Endodermal cell (in vitro differentiated cells): ENCODE data around the gene ACTN1. TPM values are rescaled to one million over a fixed set of nuclear protein-coding genes. Genes with fewer than 3 reads are reported as not detected.
A peak's percentile ranks its signal among the peaks of the same experiment; 100 is the strongest.

Experiments
- DNase-seq: peaks from one replicate; pipeline ENCODE4 v3.0.0-alpha.2; 2017
- H3K27ac ChIP-seq: 2 replicates; pipeline ENCODE4 v1.5.1; 2013; ENCODE audit warnings: mild to moderate bottlenecking, low read depth, low read length, moderate library complexity
- H3K27me3 ChIP-seq: 2 replicates; pipeline ENCODE4 v1.6.1; 2013; ENCODE audit warnings: mild to moderate bottlenecking, low read length, moderate library complexity; ENCODE audit not compliant: insufficient read depth, control insufficient read depth, poor library complexity, severe bottlenecking
- H3K36me3 ChIP-seq: 2 replicates; pipeline ENCODE4 v1.7.0; 2013; ENCODE audit warnings: mild to moderate bottlenecking, low read length, moderate library complexity; ENCODE audit not compliant: control insufficient read depth, insufficient read depth
- H3K4me1 ChIP-seq: one replicate; pipeline ENCODE4 v1.7.0; 2013; ENCODE audit warnings: low read length; ENCODE audit not compliant: control insufficient read depth, insufficient read depth
- H3K4me3 ChIP-seq: 2 replicates; pipeline ENCODE4 v1.5.1; 2013; ENCODE audit warnings: mild to moderate bottlenecking, low read length, moderate library complexity
- H3K9ac ChIP-seq: 2 replicates; pipeline ENCODE4 v1.6.1; 2013; ENCODE audit warnings: mild to moderate bottlenecking, low read length, moderate library complexity; ENCODE audit not compliant: poor library complexity, severe bottlenecking; ENCODE audit errors: extremely low read depth
- H3K9me3 ChIP-seq: 2 replicates; pipeline ENCODE4 v1.6.1; 2013; ENCODE audit warnings: mild to moderate bottlenecking, low read length, moderate library complexity; ENCODE audit not compliant: control insufficient read depth
- H3K27ac Mint-ChIP-seq: 2 replicates; pipeline ENCODE4 v1.8.0; 2020; ENCODE audit warnings: mixed read lengths
- H3K27me3 Mint-ChIP-seq: 2 replicates; pipeline ENCODE4 v1.8.0; 2021; ENCODE audit warnings: mild to moderate bottlenecking, mixed read lengths; ENCODE audit not compliant: insufficient read depth
- H3K36me3 Mint-ChIP-seq: 2 replicates; pipeline ENCODE4 v1.8.0; 2020; ENCODE audit warnings: low read depth, mixed read lengths
- H3K4me1 Mint-ChIP-seq: 2 replicates; pipeline ENCODE4 v1.8.0; 2020; ENCODE audit warnings: mixed read lengths
- H3K4me3 Mint-ChIP-seq: 2 replicates; pipeline ENCODE4 v1.8.0; 2020; ENCODE audit warnings: mild to moderate bottlenecking, moderate library complexity, mixed read lengths
- H3K9me3 Mint-ChIP-seq: 2 replicates; pipeline ENCODE4 v1.8.0; 2020; ENCODE audit warnings: mild to moderate bottlenecking, mixed read lengths
- WGBS, 2 experiments: methylation state at CpG; one replicate each; pipeline versions ENCODE4 v1.1.5 to v1.1.7; 2013; ENCODE audit warnings: missing lambda C conversion rate in 2 of 2, mixed read lengths in 1 of 2; ENCODE audit not compliant: insufficient coverage in 1 of 2, insufficient read length in 1 of 2; 5-methylcytosine and 5-hydroxymethylcytosine counted together
- total RNA-seq, 2 donors: library from RNA; stranded (reverse); fragmentation: NEBNext Ultra II Directional in 1 of 2; extraction: Animal tissue kit (Norgen Biotek cat#: 25700) in 1 of 2; gene quantifications; 2 replicates in 1 of 2; 3 replicates in 1 of 2; pipeline ENCODE4 v1.2.1, GENCODE V29; 2021
- TF ChIP-seq, protein P1 (sequence below): fragments of 200-600 bp; sonication (generic); conservative IDR thresholded peaks from 2 replicates; pipeline ENCODE4 v1.5.0; 2021; ENCODE audit warnings: antibody characterized with exemption, mild to moderate bottlenecking

ACTN1 gene
- total RNA-seq, 2 donors from 2014 or later, result 190 to 275 TPM

DNA sequence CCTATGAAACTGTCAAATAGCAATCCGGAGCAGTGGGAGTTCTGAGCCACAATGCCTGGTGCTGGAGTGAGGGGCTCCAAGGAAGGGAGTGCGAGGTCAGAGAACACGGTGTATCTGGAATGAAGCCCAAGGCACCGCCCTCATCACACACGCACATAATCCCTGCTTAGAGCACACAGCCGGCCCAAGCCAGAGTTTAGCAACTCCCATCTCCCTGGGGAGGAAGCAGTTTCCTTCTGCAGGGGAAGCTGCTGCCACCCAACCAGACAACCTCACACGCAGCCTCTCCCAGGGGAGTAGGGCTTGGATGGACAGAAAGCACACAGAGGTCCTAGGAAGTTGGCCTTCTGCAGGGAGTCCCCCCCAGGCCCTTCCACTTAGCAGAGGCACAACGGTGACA is 31.3 kb downstream of the ACTN1 start:
- H3K27me3 Mint-ChIP-seq, result no peaks in the 10 kb centered on the region
- Histone ChIP-seq H3K27ac (no peak overlapping the region), H3K9ac (no peak overlapping the region), H3K27me3 (no peaks in the 10 kb centered on the region), H3K4me3 (no peak overlapping the region), H3K36me3 (peaks cover 34% of the 10 kb centered on the region), H3K4me1 (peaks cover 24% of the 10 kb centered on the region), H3K9me3 (no peaks in the 10 kb centered on the region)
- H3K9me3 Mint-ChIP-seq, result no peaks in the 10 kb centered on the region
- DNase-seq, result no peak
- TF ChIP-seq, protein P1, sequence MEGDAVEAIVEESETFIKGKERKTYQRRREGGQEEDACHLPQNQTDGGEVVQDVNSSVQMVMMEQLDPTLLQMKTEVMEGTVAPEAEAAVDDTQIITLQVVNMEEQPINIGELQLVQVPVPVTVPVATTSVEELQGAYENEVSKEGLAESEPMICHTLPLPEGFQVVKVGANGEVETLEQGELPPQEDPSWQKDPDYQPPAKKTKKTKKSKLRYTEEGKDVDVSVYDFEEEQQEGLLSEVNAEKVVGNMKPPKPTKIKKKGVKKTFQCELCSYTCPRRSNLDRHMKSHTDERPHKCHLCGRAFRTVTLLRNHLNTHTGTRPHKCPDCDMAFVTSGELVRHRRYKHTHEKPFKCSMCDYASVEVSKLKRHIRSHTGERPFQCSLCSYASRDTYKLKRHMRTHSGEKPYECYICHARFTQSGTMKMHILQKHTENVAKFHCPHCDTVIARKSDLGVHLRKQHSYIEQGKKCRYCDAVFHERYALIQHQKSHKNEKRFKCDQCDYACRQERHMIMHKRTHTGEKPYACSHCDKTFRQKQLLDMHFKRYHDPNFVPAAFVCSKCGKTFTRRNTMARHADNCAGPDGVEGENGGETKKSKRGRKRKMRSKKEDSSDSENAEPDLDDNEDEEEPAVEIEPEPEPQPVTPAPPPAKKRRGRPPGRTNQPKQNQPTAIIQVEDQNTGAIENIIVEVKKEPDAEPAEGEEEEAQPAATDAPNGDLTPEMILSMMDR, result no peak
- H3K36me3 Mint-ChIP-seq, result peaks cover 20% of the 10 kb centered on the region
- H3K27ac Mint-ChIP-seq, result no peak overlapping the region
- H3K4me3 Mint-ChIP-seq, result no peak overlapping the region
- H3K4me1 Mint-ChIP-seq, result peaks cover 62% of the 10 kb centered on the region
- WGBS, 2 experiments, result 82 to 84% methylated on average over 3 to 8 of the region's 8 CpGs

GRCh38 chr14:68946489-68946822 is 32.6 kb downstream of the ACTN1 start:
- Histone ChIP-seq H3K4me1 (peaks cover 29% of the 10 kb centered on the region), H3K36me3 (peaks cover 32% of the 10 kb centered on the region), H3K9me3 (no peaks in the 10 kb centered on the region), H3K4me3 (no peak overlapping the region), H3K27me3 (no peaks in the 10 kb centered on the region), H3K27ac (no peak overlapping the region), H3K9ac (no peak overlapping the region)
- peaks cover 73% of the 10 kb centered on the region for H3K4me1 Mint-ChIP-seq
- TF ChIP-seq, protein P1, result no peak
- WGBS, 2 experiments, result 97 to 100% methylated on average over 4 of the region's 4 CpGs
- no peaks in the 10 kb centered on the region for H3K27me3 Mint-ChIP-seq
- no peak for DNase-seq
- no peak overlapping the region for H3K4me3 Mint-ChIP-seq
- H3K9me3 Mint-ChIP-seq, result no peaks in the 10 kb centered on the region
- H3K36me3 Mint-ChIP-seq, result peaks cover 13% of the 10 kb centered on the region
- H3K27ac Mint-ChIP-seq, result peak overlapping the region; percentile 32

DNA sequence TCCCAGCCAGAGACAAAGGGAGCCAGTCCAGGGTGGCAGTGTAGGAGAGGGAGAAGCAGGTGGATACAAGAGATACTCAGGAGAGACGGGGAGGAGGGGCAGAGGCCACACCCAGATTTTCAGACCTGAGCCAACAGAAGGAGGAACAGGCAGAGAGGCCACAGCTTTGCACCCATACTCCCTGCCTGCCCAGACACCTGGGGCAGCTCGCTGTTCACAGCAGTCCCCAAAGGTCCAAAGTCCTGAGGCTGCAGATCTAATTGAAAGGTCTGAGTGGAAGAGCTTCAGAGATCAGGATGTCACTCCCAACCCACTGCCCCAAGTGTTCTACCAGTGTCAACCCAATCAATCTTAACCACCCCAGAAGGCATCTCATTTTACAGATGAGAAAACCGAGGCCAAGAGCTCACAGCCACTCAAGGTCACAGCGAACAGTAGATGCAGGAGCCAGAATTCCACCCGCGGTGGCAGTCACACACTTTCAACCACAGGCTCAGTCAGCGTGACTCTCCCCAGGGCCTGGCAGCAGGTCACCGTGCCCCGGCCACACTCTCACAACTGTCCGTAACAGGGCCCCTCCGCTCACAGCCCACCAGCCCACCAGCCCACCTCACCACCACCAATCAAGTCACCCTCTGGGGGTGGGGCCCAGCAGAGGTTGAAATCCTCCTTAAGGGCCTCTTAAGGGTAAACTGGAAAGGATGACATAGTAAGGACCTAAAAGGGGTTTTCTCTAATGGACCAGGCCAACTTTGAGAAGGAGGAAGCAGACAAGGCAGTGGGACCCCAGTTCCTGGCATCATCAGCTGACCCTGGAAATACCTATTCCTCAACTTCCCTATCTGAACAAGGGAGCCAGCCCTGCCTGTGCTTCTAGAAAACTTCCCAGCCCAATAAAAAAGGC is 33.3 kb downstream of the ACTN1 start:
- Histone ChIP-seq H3K27ac (no peak overlapping the region), H3K4me1 (peaks cover 29% of the 10 kb centered on the region), H3K36me3 (peaks cover 26% of the 10 kb centered on the region), H3K9me3 (no peaks in the 10 kb centered on the region), H3K27me3 (no peaks in the 10 kb centered on the region), H3K4me3 (no peak overlapping the region), H3K9ac (no peak overlapping the region)
- H3K9me3 Mint-ChIP-seq, result no peaks in the 10 kb centered on the region
- no peak overlapping the region for H3K4me3 Mint-ChIP-seq
- WGBS, 2 experiments, result 89 to 91% methylated on average over 5 to 11 of the region's 11 CpGs
- H3K27me3 Mint-ChIP-seq, result no peaks in the 10 kb centered on the region
- TF ChIP-seq, protein P1, result no peak
- H3K36me3 Mint-ChIP-seq, result peaks cover 7% of the 10 kb centered on the region
- no peak for DNase-seq
- H3K4me1 Mint-ChIP-seq, result peaks cover 76% of the 10 kb centered on the region
- H3K27ac Mint-ChIP-seq, result peak overlapping the region; percentile 74
